ENCODE measurements around the gene MICU2. TPM values are rescaled to one million over a fixed set of nuclear protein-coding genes. Genes with fewer than 3 reads are reported as not detected.

MICU2 gene
- total RNA-seq, 2 donors from 2014 or later, result 53.7 to 73.6 TPM

- H3K27ac ChIP-seq, result peak within 1 kb of the TSS; percentile 90 to 93
- H3K36me3 ChIP-seq, result no peaks in the 10 kb centered on the region
- TF ChIP-seq CTCF (IDR thresholded peaks at IDR 0.05), result no peak
- peak; percentile 84 for DNase-seq (ENCODE audit: low spot score)
- H3K27me3 ChIP-seq, result no peaks in the 10 kb centered on the region
- peaks cover 0 to 18% of the 10 kb centered on the region in 2 donors for H3K4me1 ChIP-seq
- peak within 1 kb of the TSS; percentile 92 to 99 for H3K4me3 ChIP-seq
- no peaks in the 10 kb centered on the region for H3K9me3 ChIP-seq
Measured at GRCh38 chr13:21458813-21459701, 144.9 kb downstream of the MICU2 start, which contains the start of gene ZDHHC20. TSS of gene ZDHHC20 (minus strand) at chr13:21459303. CDS start at chr13:21459171, 132 bp downstream.

- Histone ChIP-seq H3K27me3 (no peaks in the 10 kb centered on the region), H3K4me3 (peak overlapping the region; percentile 92 to 99), H3K9me3 (no peaks in the 10 kb centered on the region), H3K27ac (peak overlapping the region; percentile 90 to 93), H3K36me3 (no peaks in the 10 kb centered on the region), H3K4me1 (peaks cover 0 to 18% of the 10 kb centered on the region in 2 donors)
- DNase-seq (ENCODE audit: low spot score), result no peak
- TF ChIP-seq CTCF (IDR thresholded peaks at IDR 0.05), result no peak
Measured at GRCh38 chr13:21458451-21458812, 145.5 kb downstream of the MICU2 start.

- no peak for TF ChIP-seq CTCF (IDR thresholded peaks at IDR 0.05)
- no peak for DNase-seq (ENCODE audit: low spot score)
- H3K4me1 ChIP-seq, result peaks cover 0 to 18% of the 10 kb centered on the region in 2 donors
- H3K27me3 ChIP-seq, result no peaks in the 10 kb centered on the region
- H3K4me3 ChIP-seq, result no peak overlapping the region
- no peak overlapping the region for H3K27ac ChIP-seq
- H3K36me3 ChIP-seq, result no peaks in the 10 kb centered on the region
- no peaks in the 10 kb centered on the region for H3K9me3 ChIP-seq
Measured at GRCh38 chr13:21453387-21454081, 150.4 kb downstream of the MICU2 start.

- no peak for DNase-seq (ENCODE audit: low spot score)
- Histone ChIP-seq H3K4me1 (no peaks in the 10 kb centered on the region), H3K9me3 (no peaks in the 10 kb centered on the region), H3K27me3 (no peaks in the 10 kb centered on the region), H3K4me3 (no peak overlapping the region), H3K27ac (no peak overlapping the region), H3K36me3 (no peaks in the 10 kb centered on the region)
- no peak for TF ChIP-seq CTCF (IDR thresholded peaks at IDR 0.05)
Measured at GRCh38 chr13:21450936-21451335, 153.0 kb downstream of the MICU2 start.

GRCh38 chr13:21446656-21447055 is 157.3 kb downstream of the MICU2 start:
- Histone ChIP-seq H3K27ac (no peak overlapping the region), H3K36me3 (no peaks in the 10 kb centered on the region), H3K9me3 (no peaks in the 10 kb centered on the region), H3K4me1 (no peaks in the 10 kb centered on the region), H3K4me3 (no peak overlapping the region), H3K27me3 (no peaks in the 10 kb centered on the region)
- TF ChIP-seq CTCF (IDR thresholded peaks at IDR 0.05), result no peak
- DNase-seq (ENCODE audit: low spot score), result no peak
